HEK293 (cell line): ENCODE results near the gene ITGB1BP1.

Experiments used
- GLI4 ChIP-seq: fragments of 450-650 bp; formaldehyde crosslinking; IDR thresholded peaks from 2 replicates; pipeline ENCODE4 v1.5.1; 2016; ENCODE audit warnings: missing biosample characterization, missing genetic modification characterization
- HOXC10 ChIP-seq: sonication (generic); formaldehyde crosslinking; IDR thresholded peaks from 2 replicates; pipeline ENCODE4 v1.8.1; 2023; ENCODE audit warnings: mild to moderate bottlenecking, missing genetic modification reagents
- IKZF3 ChIP-seq: fragments of 450-650 bp; IDR thresholded peaks from 2 replicates; pipeline ENCODE4 v1.5.0; 2018; ENCODE audit warnings: missing biosample characterization, mild to moderate bottlenecking, missing genetic modification characterization, moderate library complexity
- INSM2 ChIP-seq: fragments of 450-650 bp; formaldehyde crosslinking; IDR thresholded peaks from 2 replicates; pipeline ENCODE4 v1.5.1; 2016; ENCODE audit warnings: missing biosample characterization, missing genetic modification characterization
- PATZ1 ChIP-seq: fragments of 450-650 bp; formaldehyde crosslinking; IDR thresholded peaks from 2 replicates; pipeline ENCODE4 v1.5.1; 2016; ENCODE audit warnings: missing biosample characterization, missing genetic modification characterization
- PRDM1 ChIP-seq: fragments of 450-650 bp; formaldehyde crosslinking; IDR thresholded peaks from 2 replicates; pipeline ENCODE4; 2016; ENCODE audit warnings: missing biosample characterization, missing genetic modification characterization
- PRDM4 ChIP-seq: fragments of 450-650 bp; formaldehyde crosslinking; IDR thresholded peaks from 2 replicates; pipeline ENCODE4 v1.5.1; 2017; ENCODE audit warnings: missing biosample characterization, missing genetic modification characterization
- RBAK ChIP-seq: fragments of 450-650 bp; formaldehyde crosslinking; IDR thresholded peaks from 2 replicates; pipeline ENCODE4 v1.5.1; 2016; ENCODE audit warnings: missing biosample characterization, missing genetic modification characterization
- SCRT1 ChIP-seq: fragments of 450-650 bp; formaldehyde crosslinking; IDR thresholded peaks from 2 replicates; pipeline ENCODE4 v1.5.1; 2016; ENCODE audit warnings: missing biosample characterization, missing genetic modification characterization, borderline replicate concordance
- ZBTB26 ChIP-seq: fragments of 450-650 bp; formaldehyde crosslinking; optimal IDR thresholded peaks from 2 replicates; pipeline ENCODE3; 2016; ENCODE audit warnings: missing biosample characterization, mild to moderate bottlenecking, missing genetic modification characterization
- ZFP3 ChIP-seq: fragments of 450-650 bp; formaldehyde crosslinking; IDR thresholded peaks from 2 replicates; pipeline ENCODE4 v1.5.1; 2016; ENCODE audit warnings: low read depth, missing biosample characterization, missing genetic modification characterization
- ZNF140 ChIP-seq: fragments of 450-650 bp; formaldehyde crosslinking; IDR thresholded peaks from 2 replicates; pipeline ENCODE4 v1.5.1; 2016; ENCODE audit warnings: missing biosample characterization, missing genetic modification characterization
- ZNF169 ChIP-seq: fragments of 450-650 bp; formaldehyde crosslinking; IDR thresholded peaks from 2 replicates; pipeline ENCODE4 v1.5.1; 2016; ENCODE audit warnings: missing biosample characterization, missing genetic modification characterization
- ZNF223 ChIP-seq: fragments of 450-650 bp; formaldehyde crosslinking; IDR thresholded peaks from 2 replicates; pipeline ENCODE4 v1.5.1; 2016; ENCODE audit warnings: missing biosample characterization, missing genetic modification characterization
- ZNF239 ChIP-seq: fragments of 450-650 bp; formaldehyde crosslinking; IDR thresholded peaks from 2 replicates; pipeline ENCODE4 v1.5.1; 2016; ENCODE audit warnings: missing biosample characterization, missing genetic modification characterization
- ZNF311 ChIP-seq: fragments of 450-650 bp; formaldehyde crosslinking; IDR thresholded peaks from 2 replicates; pipeline ENCODE4 v1.5.1; 2017; ENCODE audit warnings: missing biosample characterization, missing genetic modification characterization, borderline replicate concordance
- ZNF37A ChIP-seq: fragments of 450-650 bp; IDR thresholded peaks from 2 replicates; pipeline ENCODE4 v1.5.1; 2018; ENCODE audit warnings: missing biosample characterization, missing genetic modification characterization
- ZNF394 ChIP-seq: fragments of 450-650 bp; formaldehyde crosslinking; IDR thresholded peaks from 2 replicates; pipeline ENCODE4 v1.5.1; 2016; ENCODE audit warnings: missing biosample characterization, missing genetic modification characterization, mild to moderate bottlenecking, moderate library complexity, borderline replicate concordance
- ZNF404 ChIP-seq: fragments of 450-650 bp; formaldehyde crosslinking; IDR thresholded peaks from 2 replicates; pipeline ENCODE4 v1.5.1; 2017; ENCODE audit warnings: missing biosample characterization, missing genetic modification characterization
- ZNF433 ChIP-seq: fragments of 450-650 bp; formaldehyde crosslinking; IDR thresholded peaks from 2 replicates; pipeline ENCODE4 v1.5.1; 2016; ENCODE audit warnings: missing biosample characterization, missing genetic modification characterization, low read depth
- ZNF521 ChIP-seq: fragments of 450-650 bp; formaldehyde crosslinking; IDR thresholded peaks from 2 replicates; pipeline ENCODE4 v1.5.1; 2017; ENCODE audit warnings: missing biosample characterization, mild to moderate bottlenecking, missing genetic modification characterization
- ZNF544 ChIP-seq: fragments of 450-650 bp; formaldehyde crosslinking; IDR thresholded peaks from 2 replicates; pipeline ENCODE4 v1.5.0; 2017; ENCODE audit warnings: missing biosample characterization, missing genetic modification characterization
- ZNF677 ChIP-seq: fragments of 450-650 bp; IDR thresholded peaks from 2 replicates; pipeline ENCODE4 v1.5.0; 2018; ENCODE audit warnings: missing biosample characterization, mild to moderate bottlenecking, missing genetic modification characterization, moderate library complexity
- ZNF692 ChIP-seq: fragments of 450-650 bp; formaldehyde crosslinking; IDR thresholded peaks from 2 replicates; pipeline ENCODE4 v1.5.1; 2016; ENCODE audit warnings: missing biosample characterization, missing genetic modification characterization
- ZNF76 ChIP-seq: fragments of 450-650 bp; formaldehyde crosslinking; IDR thresholded peaks from 2 replicates; pipeline ENCODE4; 2016; ENCODE audit warnings: low read depth, missing biosample characterization, missing genetic modification characterization, borderline replicate concordance
- ZNF768 ChIP-seq: fragments of 450-650 bp; formaldehyde crosslinking; IDR thresholded peaks from 2 replicates; pipeline ENCODE4 v1.5.1; 2018; ENCODE audit warnings: missing biosample characterization, mild to moderate bottlenecking, missing genetic modification characterization
- ZNF785 ChIP-seq: fragments of 450-650 bp; formaldehyde crosslinking; IDR thresholded peaks from 2 replicates; pipeline ENCODE4 v1.5.1; 2016; ENCODE audit warnings: missing biosample characterization, missing genetic modification characterization

The ITGB1BP1 gene

GRCh38 chr2:9423100-9423921, at the start of gene ITGB1BP1, which contains the start of gene CPSF3 (continued):
- TF ChIP-seq RBAK (tag by site-specific recombination) (no peak), ZNF521 (no peak), SCRT1 (no peak), ZNF223 (tag by site-specific recombination) (no peak), HOXC10 (CRISPR knock-in tag) (no peak), GLI4 (tag by site-specific recombination) (no peak), ZFP3 (no peak), ZNF239 (tag by site-specific recombination) (no peak), ZNF76 (tag by site-specific recombination) (peak; percentile 85), ZNF785 (tag by site-specific recombination) (0 out of 2 replicates have a peak, but pooled peaks have one; percentile 33), ZNF677 (tag by site-specific recombination) (no peak), ZNF37A (tag by site-specific recombination) (0 out of 2 replicates have a peak, but pooled peaks have one; percentile 23), ZNF404 (tag by site-specific recombination) (no peak), ZNF169 (no peak), ZBTB26 (tag by site-specific recombination) (peak; percentile 96), ZNF140 (tag by site-specific recombination) (no peak), INSM2 (tag by site-specific recombination) (peak; percentile 68; the same call in 1 of the 2 replicates), ZNF394 (peak; percentile 84), ZNF692 (tag by site-specific recombination) (peak; percentile 93), ZNF433 (no peak), IKZF3 (tag by site-specific recombination) (peak; percentile 40; the same call in 1 of the 2 replicates), ZNF768 (tag by site-specific recombination) (no peak), ZNF311 (tag by site-specific recombination) (no peak), PRDM1 (no peak), PATZ1 (peak; percentile 70), ZNF544 (tag by site-specific recombination) (no peak), PRDM4 (tag by site-specific recombination) (no peak)
